Mesenchymal stem cell (in vitro differentiated cells and primary cell): ENCODE data around the gene INTS6L.
A peak's percentile ranks its signal among the peaks of the same experiment; 100 is the strongest.

Experiments
- DNase-seq: peaks from one replicate; pipeline ENCODE4 v3.0.0-alpha.2; 2013
- H2AFZ ChIP-seq: one replicate; pipeline ENCODE4 v1.6.1; 2013; ENCODE audit warnings: low read depth, mild to moderate bottlenecking, control low read depth, inconsistent platforms, low read length, moderate library complexity
- H2AK5ac ChIP-seq: 2 replicates; pipeline ENCODE4 v1.6.1; 2013; ENCODE audit warnings: low read length, moderate library complexity, mild to moderate bottlenecking, inconsistent platforms; ENCODE audit not compliant: severe bottlenecking
- H2BK120ac ChIP-seq: one replicate; pipeline ENCODE4 v1.6.1; 2013; ENCODE audit warnings: low read depth, mild to moderate bottlenecking, inconsistent platforms, low read length, moderate library complexity
- H2BK12ac ChIP-seq, 2 experiments: one replicate each; pipeline ENCODE4 v1.6.1; 2013; ENCODE audit warnings: inconsistent platforms in 2 of 2, low read length in 2 of 2, mild to moderate bottlenecking in 2 of 2, moderate library complexity in 2 of 2, control low read depth in 1 of 2
- H2BK15ac ChIP-seq: one replicate; pipeline ENCODE4 v1.6.1; 2013; ENCODE audit warnings: mild to moderate bottlenecking, low read depth, inconsistent platforms; ENCODE audit not compliant: poor library complexity, severe bottlenecking
- H2BK5ac ChIP-seq: 2 replicates; pipeline ENCODE4 v1.6.1; 2013; ENCODE audit warnings: low read depth, mild to moderate bottlenecking, low read length, control low read depth, inconsistent platforms; ENCODE audit not compliant: poor library complexity, severe bottlenecking
- H3K14ac ChIP-seq, 2 experiments: one replicate each; pipeline ENCODE4 v1.6.1; 2013; ENCODE audit warnings: inconsistent platforms in 2 of 2, low read length in 2 of 2, control low read depth in 1 of 2, mild to moderate bottlenecking in 1 of 2, moderate library complexity in 1 of 2
- H3K18ac ChIP-seq, 2 experiments: one replicate each; pipeline ENCODE4 v1.6.1; 2013; ENCODE audit warnings: inconsistent platforms in 2 of 2, low read length in 2 of 2, control low read depth in 1 of 2, low read depth in 1 of 2, mild to moderate bottlenecking in 1 of 2
- H3K23ac ChIP-seq, 2 experiments: one replicate each; pipeline ENCODE4 v1.6.1; 2013; ENCODE audit warnings: inconsistent platforms in 2 of 2, low read length in 2 of 2, mild to moderate bottlenecking in 2 of 2, moderate library complexity in 2 of 2, control low read depth in 1 of 2
- H3K27ac ChIP-seq: 2 replicates; pipeline ENCODE4 v1.5.1; 2013; ENCODE audit warnings: mild to moderate bottlenecking, moderate library complexity, low read length, control low read depth, inconsistent platforms; ENCODE audit not compliant: poor library complexity, severe bottlenecking
- H3K27me3 ChIP-seq, 2 experiments: 2 replicates each; pipeline versions ENCODE4 v1.6.1 to v1.7.0; 2013; ENCODE audit warnings: low read length in 2 of 2, mild to moderate bottlenecking in 2 of 2, moderate library complexity in 2 of 2, control low read depth in 1 of 2, inconsistent platforms in 1 of 2; ENCODE audit not compliant: control insufficient read depth in 1 of 2, insufficient read depth in 1 of 2
- H3K36me3 ChIP-seq, 2 experiments: 2 replicates each; pipeline versions ENCODE4 v1.6.1 to v1.7.0; 2013; ENCODE audit warnings: low read length in 2 of 2, control low read depth in 1 of 2, inconsistent platforms in 1 of 2, low read depth in 1 of 2, mild to moderate bottlenecking in 1 of 2; ENCODE audit not compliant: insufficient read depth in 2 of 2, control insufficient read depth in 1 of 2
- H3K4ac ChIP-seq, 2 experiments: one replicate each; pipeline ENCODE4 v1.6.1; 2013; ENCODE audit warnings: inconsistent platforms in 2 of 2, low read length in 2 of 2, mild to moderate bottlenecking in 2 of 2, moderate library complexity in 2 of 2, control low read depth in 1 of 2, low read depth in 1 of 2
- H3K4me1 ChIP-seq: 2 replicates; pipeline ENCODE4 v1.6.1; 2013; ENCODE audit warnings: low read depth, low read length, control low read depth; ENCODE audit not compliant: control insufficient read depth, insufficient read depth
- H3K4me2 ChIP-seq: 2 replicates; pipeline ENCODE4 v1.6.1; 2013; ENCODE audit warnings: low read length, mild to moderate bottlenecking, inconsistent platforms; ENCODE audit not compliant: poor library complexity, severe bottlenecking
- H3K4me3 ChIP-seq, 2 experiments: 2 replicates each; pipeline versions ENCODE4 v1.5.1 to v1.7.0; 2013; ENCODE audit warnings: low read length in 2 of 2, mild to moderate bottlenecking in 2 of 2, control low read depth in 1 of 2, low read depth in 1 of 2; ENCODE audit not compliant: insufficient read depth in 1 of 2
- H3K79me1 ChIP-seq: replicated peaks from 2 replicates; pipeline ENCODE4 v1.6.1; 2013; ENCODE audit warnings: mild to moderate bottlenecking, control low read depth, low read length, inconsistent platforms; ENCODE audit not compliant: poor library complexity, severe bottlenecking
- H3K9ac ChIP-seq: 2 replicates; pipeline ENCODE4 v1.7.0; 2013; ENCODE audit warnings: mild to moderate bottlenecking, low read length, moderate library complexity
- H3K9me3 ChIP-seq: 2 replicates; pipeline ENCODE4 v1.7.0; 2013; ENCODE audit warnings: mild to moderate bottlenecking, low read length; ENCODE audit not compliant: control insufficient read depth
- H4K8ac ChIP-seq: one replicate; pipeline ENCODE4 v1.6.1; 2013; ENCODE audit warnings: inconsistent platforms, mild to moderate bottlenecking, low read length, moderate library complexity
- H4K91ac ChIP-seq: one replicate; pipeline ENCODE4 v1.6.1; 2013; ENCODE audit warnings: mild to moderate bottlenecking, low read length, inconsistent platforms
- WGBS: methylation state at CpG from one replicate; pipeline ENCODE4 v1.1.7; 2013; ENCODE audit warnings: mixed read lengths; 5-methylcytosine and 5-hydroxymethylcytosine counted together

The INTS6L gene

DNA sequence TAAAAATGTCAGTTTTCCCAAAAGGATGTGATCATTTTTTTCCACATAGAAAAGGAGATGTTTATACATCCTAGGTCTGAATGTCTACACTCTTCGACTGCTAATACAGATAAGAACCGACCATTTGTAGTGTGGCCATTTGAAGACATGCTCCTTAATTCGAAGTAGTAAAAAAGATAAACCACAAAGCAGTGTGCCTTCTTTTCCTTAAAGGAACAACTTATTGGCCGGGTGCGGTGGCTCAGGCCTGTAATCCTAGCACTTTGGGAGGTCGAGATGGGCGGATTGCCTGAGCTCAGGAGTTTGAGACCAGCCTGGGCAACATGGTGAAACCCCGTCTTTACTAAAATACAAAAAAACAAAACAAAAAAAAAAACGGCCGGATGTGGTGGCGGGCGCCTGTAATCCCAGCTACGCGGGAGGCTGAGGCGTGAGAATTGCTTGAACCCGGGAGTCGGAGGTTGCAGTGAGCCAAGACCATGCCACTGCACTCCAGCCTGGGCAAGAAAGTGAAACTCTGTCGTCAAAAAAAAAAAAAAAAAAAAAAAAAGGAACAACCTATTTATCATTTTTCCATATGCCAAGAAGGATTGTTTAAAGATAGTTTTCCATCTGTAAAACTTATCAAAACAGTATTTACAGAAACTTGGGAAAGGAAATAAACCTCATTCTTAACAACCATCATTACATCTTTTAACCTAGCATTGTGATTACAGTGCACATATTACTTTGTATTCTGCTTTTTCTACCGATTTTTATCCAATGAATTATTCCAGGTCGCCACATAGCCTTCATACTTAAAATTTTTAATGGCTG, 2.6 kb downstream of the INTS6L start:
- Histone ChIP-seq H2BK120ac (no peak overlapping the region), H3K23ac (no peak overlapping the region), H4K91ac (no peak overlapping the region), H3K14ac (no peak overlapping the region), H3K4me1 (peaks cover 1% of the 10 kb centered on the region), H3K27me3 (no peaks in the 10 kb centered on the region), H3K9ac (peak overlapping the region; percentile 96), H3K4me3 (peak overlapping the region in 1 of 2 experiments; percentile 83), H2BK12ac (no peak overlapping the region), H2BK15ac (no peak overlapping the region), H3K9me3 (no peaks in the 10 kb centered on the region), H3K4me2 (no peak overlapping the region), H2AK5ac (no peak overlapping the region), H3K36me3 (no peaks in the 10 kb centered on the region), H3K4ac (no peak overlapping the region), H3K27ac (no peak overlapping the region), H4K8ac (no peak overlapping the region), H2AFZ (no peak overlapping the region), H2BK5ac (no peak overlapping the region), H3K18ac (no peak overlapping the region), H3K79me1 (peaks cover 4% of the 10 kb centered on the region)
- 95% methylated on average over 14 of the region's 20 CpGs for WGBS
- DNase-seq = peak; percentile 4

GRCh38 chrX:135528254-135528653, 7.8 kb downstream of the INTS6L start:
- no peak overlapping the region for H2BK12ac ChIP-seq
- no peak overlapping the region for H4K8ac ChIP-seq
- H3K4me2 ChIP-seq = no peak overlapping the region
- H2AFZ ChIP-seq = no peak overlapping the region
- no peak overlapping the region for H3K14ac ChIP-seq
- no peak overlapping the region for H3K18ac ChIP-seq
- H3K27ac ChIP-seq = no peak overlapping the region
- no peaks in the 10 kb centered on the region for H3K36me3 ChIP-seq
- H3K79me1 ChIP-seq = peaks cover 7% of the 10 kb centered on the region
- H3K4me1 ChIP-seq = no peaks in the 10 kb centered on the region
- H2AK5ac ChIP-seq = no peak overlapping the region
- H3K4me3 ChIP-seq = no peak overlapping the region
- H2BK120ac ChIP-seq = no peak overlapping the region
- H2BK5ac ChIP-seq = no peak overlapping the region
- no peaks in the 10 kb centered on the region for H3K9me3 ChIP-seq
- no peak for DNase-seq
- no peak overlapping the region for H3K23ac ChIP-seq
- no peak overlapping the region for H2BK15ac ChIP-seq
- no peaks in the 10 kb centered on the region for H3K27me3 ChIP-seq
- no peak overlapping the region for H3K4ac ChIP-seq
- no peak overlapping the region for H3K9ac ChIP-seq
- no peak overlapping the region for H4K91ac ChIP-seq
- no CpG with 5 or more reads among the region's 5 CpGs for WGBS

- H2AFZ ChIP-seq = no peak overlapping the region
- no peak overlapping the region for H2BK12ac ChIP-seq
- H3K4me2 ChIP-seq = no peak overlapping the region
- H3K9me3 ChIP-seq = no peaks in the 10 kb centered on the region
- H3K27me3 ChIP-seq = no peaks in the 10 kb centered on the region
- H2BK5ac ChIP-seq = no peak overlapping the region
- no peak overlapping the region for H3K4ac ChIP-seq
- H3K27ac ChIP-seq = no peak overlapping the region
- H2BK15ac ChIP-seq = no peak overlapping the region
- H4K8ac ChIP-seq = no peak overlapping the region
- no peak overlapping the region for H2AK5ac ChIP-seq
- no peak overlapping the region for H3K23ac ChIP-seq
- peaks cover 7% of the 10 kb centered on the region for H3K79me1 ChIP-seq
- no peak overlapping the region for H3K9ac ChIP-seq
- no peak overlapping the region for H3K14ac ChIP-seq
- no peaks in the 10 kb centered on the region for H3K36me3 ChIP-seq
- H4K91ac ChIP-seq = no peak overlapping the region
- H3K4me1 ChIP-seq = no peaks in the 10 kb centered on the region
- no peak overlapping the region for H2BK120ac ChIP-seq
- H3K18ac ChIP-seq = no peak overlapping the region
- H3K4me3 ChIP-seq = no peak overlapping the region
- no CpG with 5 or more reads among the region's 3 CpGs for WGBS
- no peak for DNase-seq
Measured at GRCh38 chrX:135528756-135529155, 8.3 kb downstream of the INTS6L start.

DNA sequence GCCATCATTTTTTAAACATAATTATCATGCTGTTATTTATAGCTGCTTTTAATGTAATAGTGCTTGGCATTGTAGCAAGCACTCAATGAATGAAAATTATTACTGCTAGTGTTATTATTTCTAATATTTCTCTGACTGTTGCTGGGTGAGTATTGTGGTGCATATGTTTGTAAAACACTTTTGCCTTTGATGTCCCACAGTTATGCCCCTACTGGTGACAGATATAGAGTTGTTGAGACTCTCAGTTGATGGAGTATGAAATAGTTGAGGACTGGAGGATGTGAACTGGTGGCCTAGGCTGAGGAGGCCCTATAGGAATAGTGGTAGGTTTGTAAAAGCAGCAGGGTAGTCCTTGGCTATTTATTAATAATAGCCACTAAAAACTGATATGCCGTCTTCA, 9.6 kb downstream of the INTS6L start:
- WGBS = no CpG with 5 or more reads among the region's 1 CpG
- H3K27me3 ChIP-seq = no peaks in the 10 kb centered on the region
- no peaks in the 10 kb centered on the region for H3K9me3 ChIP-seq
- no peaks in the 10 kb centered on the region for H3K36me3 ChIP-seq
- H3K27ac ChIP-seq = no peak overlapping the region
- H2BK5ac ChIP-seq = no peak overlapping the region
- no peak overlapping the region for H3K18ac ChIP-seq
- no peak for DNase-seq
- no peak overlapping the region for H3K14ac ChIP-seq
- H2BK12ac ChIP-seq = no peak overlapping the region
- no peak overlapping the region for H2BK120ac ChIP-seq
- no peak overlapping the region for H4K91ac ChIP-seq
- H3K4ac ChIP-seq = no peak overlapping the region
- no peak overlapping the region for H3K9ac ChIP-seq
- no peak overlapping the region for H2BK15ac ChIP-seq
- no peak overlapping the region for H2AFZ ChIP-seq
- H3K4me1 ChIP-seq = no peaks in the 10 kb centered on the region
- no peak overlapping the region for H2AK5ac ChIP-seq
- no peak overlapping the region for H3K4me2 ChIP-seq
- peaks cover 7% of the 10 kb centered on the region for H3K79me1 ChIP-seq
- H4K8ac ChIP-seq = no peak overlapping the region
- H3K4me3 ChIP-seq = no peak overlapping the region
- H3K23ac ChIP-seq = no peak overlapping the region
